Endothelial cell of umbilical vein (primary cell): ENCODE measurements around the gene CTBP2. TPM values are rescaled to one million over a fixed set of nuclear protein-coding genes. Genes with fewer than 3 reads are reported as not detected.

Source experiments
- BruUV-seq: library from RNA; stranded (reverse); fragments of 400-500 nt; replicated peaks from 2 replicates; lab custom pipeline; 2021; lab: Mats Ljungman, UMichigan
- CTCF ChIA-PET: fragments of 300-600, 350-600 bp; sonication (Branson Sonifier 250); formaldehyde crosslinking; loops from one replicate; lab custom pipeline; 2021; ENCODE audit warnings: antibody characterized with exemption, inconsistent platforms; lab: Charles Lee
- POLR2A ChIA-PET: fragments of 300-600, 350-600 bp; sonication (Branson Sonifier 250); formaldehyde crosslinking; loops from one replicate; lab custom pipeline; 2021; ENCODE audit warnings: antibody characterized with exemption, inconsistent platforms; lab: Charles Lee
- DNase-seq: peaks from one replicate; pipeline ENCODE4 v3.0.0-alpha.2; 2011; ENCODE audit warnings: low read depth, low spot score
- FAIRE-seq: peaks from 2 replicates; lab custom pipeline; 2011; peaks lifted over from hg19 to GRCh38; lab: Jason Lieb, UNC
- H2AFZ ChIP-seq: 2 replicates; pipeline ENCODE4 v1.6.0; 2012; ENCODE audit warnings: low read depth, low read length, control low read depth, inconsistent platforms
- H3K27ac ChIP-seq: 2 replicates; pipeline ENCODE4 v1.5.1; 2011; ENCODE audit warnings: low read depth, mild to moderate bottlenecking, control low read depth, low read length, moderate library complexity; ENCODE audit not compliant: insufficient read depth
- H3K27me3 ChIP-seq, 2 experiments: 2 replicates each; pipeline versions ENCODE4 v1.6.0 to v1.6.1; 2011; ENCODE audit warnings: low read length in 2 of 2, mixed read lengths in 1 of 2; ENCODE audit not compliant: control insufficient read depth in 2 of 2, insufficient read depth in 2 of 2
- H3K36me3 ChIP-seq, 2 experiments: 2 replicates in 1 of 2; 3 replicates in 1 of 2; pipeline ENCODE4 v1.5.1; 2011; ENCODE audit warnings: low read length in 2 of 2, mild to moderate bottlenecking in 1 of 2, moderate library complexity in 1 of 2; ENCODE audit not compliant: control insufficient read depth in 2 of 2, insufficient read depth in 2 of 2; ENCODE audit errors: extremely low read depth in 1 of 2
- H3K4me1 ChIP-seq: 3 replicates; pipeline ENCODE4 v1.5.1; 2011; ENCODE audit warnings: mild to moderate bottlenecking, low read length; ENCODE audit not compliant: control insufficient read depth, insufficient read depth; ENCODE audit errors: extremely low read depth
- H3K4me2 ChIP-seq: 2 replicates; pipeline ENCODE4 v1.6.1; 2011; ENCODE audit warnings: low read length, control low read depth, mixed read lengths; ENCODE audit not compliant: insufficient read depth
- H3K4me3 ChIP-seq, 3 experiments: fragments of 200-600 bp in 1 of 3; sonication (generic), shearing (Covaris generic) in 1 of 3; replicated peaks in 1 of 3; 2 replicates each; pipeline ENCODE4 v1.5.1; 2011 to 2016; ENCODE audit warnings: control low read depth in 3 of 3, low read length in 3 of 3, mild to moderate bottlenecking in 2 of 3, inconsistent platforms in 1 of 3, low read depth in 1 of 3, moderate library complexity in 1 of 3; ENCODE audit not compliant: insufficient read depth in 1 of 3
- H3K79me2 ChIP-seq: 2 replicates; pipeline ENCODE4 v1.6.0; 2012; ENCODE audit warnings: low read length, inconsistent platforms; ENCODE audit not compliant: control insufficient read depth, insufficient read depth
- H3K9ac ChIP-seq: replicated peaks from 2 replicates; pipeline ENCODE3; 2011; ENCODE audit warnings: low read length, control low read depth; ENCODE audit not compliant: insufficient read depth; ENCODE audit errors: extremely low read depth
- H3K9me1 ChIP-seq: replicated peaks from 3 replicates; pipeline ENCODE4 v1.6.0; 2011; ENCODE audit warnings: mild to moderate bottlenecking, low read length; ENCODE audit not compliant: control insufficient read depth, insufficient read depth; ENCODE audit errors: extremely low read depth
- H3K9me3 ChIP-seq: replicated peaks from 2 replicates; pipeline ENCODE4 v1.5.1; 2012; ENCODE audit warnings: low read length, inconsistent platforms; ENCODE audit not compliant: control insufficient read depth, insufficient read depth
- H4K20me1 ChIP-seq: replicated peaks from 2 replicates; pipeline ENCODE3; 2011; ENCODE audit warnings: mild to moderate bottlenecking, low read length; ENCODE audit not compliant: control insufficient read depth, insufficient read depth; ENCODE audit errors: extremely low read depth
- CTCF ChIP-seq, 2 donors: IDR thresholded peaks; 1 replicate in 1 of 2; 2 replicates in 1 of 2; pipeline ENCODE4 v1.5.1; 2011; ENCODE audit warnings: low read length in 2 of 2, mild to moderate bottlenecking in 2 of 2, moderate library complexity in 2 of 2, control low read depth in 1 of 2, inconsistent platforms in 1 of 2, low read depth in 1 of 2; ENCODE audit not compliant: insufficient read depth in 1 of 2; ENCODE audit errors: extremely low read depth in 1 of 2
- EZH2 ChIP-seq: IDR thresholded peaks from 2 replicates; pipeline ENCODE4 v1.6.1; 2012; ENCODE audit warnings: borderline replicate concordance, low read depth, mild to moderate bottlenecking, moderate library complexity, low read length, inconsistent platforms; ENCODE audit not compliant: severe bottlenecking
- FOS ChIP-seq: IDR thresholded peaks from 2 replicates; pipeline ENCODE4 v1.6.1; 2011; ENCODE audit warnings: mild to moderate bottlenecking, low read length, moderate library complexity, borderline replicate concordance; ENCODE audit not compliant: insufficient read depth
- GATA2 ChIP-seq: IDR thresholded peaks from 2 replicates; pipeline ENCODE4 v1.7.0; 2011; ENCODE audit warnings: low read depth, mild to moderate bottlenecking, moderate library complexity, mixed read lengths, low read length; ENCODE audit not compliant: insufficient read length, insufficient read depth
- JUN ChIP-seq: IDR thresholded peaks from 2 replicates; pipeline ENCODE4 v1.6.1; 2011; ENCODE audit warnings: borderline replicate concordance, low read depth; ENCODE audit not compliant: insufficient read length, insufficient read depth
- MYC ChIP-seq: IDR thresholded peaks from one replicate; pipeline ENCODE4 v1.6.1; 2011; ENCODE audit warnings: mild to moderate bottlenecking, low read depth, low read length
- POLR2A ChIP-seq: IDR thresholded peaks from 2 replicates; pipeline ENCODE4 v1.6.1; 2012; ENCODE audit warnings: low read depth, mild to moderate bottlenecking, control low read depth, low read length
- POLR2AphosphoS5 ChIP-seq: IDR thresholded peaks from 2 replicates; pipeline ENCODE4 v1.6.1; 2012; ENCODE audit warnings: low read depth, mild to moderate bottlenecking, control low read depth, low read length, moderate library complexity; ENCODE audit not compliant: insufficient read depth
- dilution Hi-C: fragments of 300-500 bp; cut with MboI; formaldehyde crosslinking; loops from one replicate; pipeline ENCODE4 v1.15.0; 2019; ENCODE audit warnings: low sequenced_read_pairs; ENCODE audit not compliant: extremely low pct_ligation_motif_present
- intact Hi-C: fragments of 100-400 bp; cut with micrococcal nuclease; formaldehyde crosslinking; loops from one replicate; pipeline ENCODE4 v1.10.0; 2022
- polyA plus RNA-seq, 4 experiments: library from polyadenylated mRNA; depleted of rRNA in 3 of 4; stranded (reverse) in 3 of 4; unstranded in 1 of 4; fragments of >200 nt; gene quantifications; 2 replicates each; pipeline versions ENCODE4 v1.2.1 to v1.2.3, GENCODE V29; 2011 to 2012; ENCODE audit warnings: missing spikeins in 1 of 4
- total RNA-seq: library from RNA; stranded (reverse); gene quantifications from 2 replicates; pipeline ENCODE4 v1.2.3, GENCODE V29; 2021
- TF ChIP-seq, protein P1 (sequence below): IDR thresholded peaks from 2 replicates; pipeline ENCODE4 v1.6.1; 2011; ENCODE audit not compliant: insufficient read depth, insufficient read length

CTBP2 gene
- total and polyA plus RNA-seq, 2 donors (not counting 3 experiments of a cell fraction or from before 2014, with no cell fraction given) = 118 to 128 TPM

DNA sequence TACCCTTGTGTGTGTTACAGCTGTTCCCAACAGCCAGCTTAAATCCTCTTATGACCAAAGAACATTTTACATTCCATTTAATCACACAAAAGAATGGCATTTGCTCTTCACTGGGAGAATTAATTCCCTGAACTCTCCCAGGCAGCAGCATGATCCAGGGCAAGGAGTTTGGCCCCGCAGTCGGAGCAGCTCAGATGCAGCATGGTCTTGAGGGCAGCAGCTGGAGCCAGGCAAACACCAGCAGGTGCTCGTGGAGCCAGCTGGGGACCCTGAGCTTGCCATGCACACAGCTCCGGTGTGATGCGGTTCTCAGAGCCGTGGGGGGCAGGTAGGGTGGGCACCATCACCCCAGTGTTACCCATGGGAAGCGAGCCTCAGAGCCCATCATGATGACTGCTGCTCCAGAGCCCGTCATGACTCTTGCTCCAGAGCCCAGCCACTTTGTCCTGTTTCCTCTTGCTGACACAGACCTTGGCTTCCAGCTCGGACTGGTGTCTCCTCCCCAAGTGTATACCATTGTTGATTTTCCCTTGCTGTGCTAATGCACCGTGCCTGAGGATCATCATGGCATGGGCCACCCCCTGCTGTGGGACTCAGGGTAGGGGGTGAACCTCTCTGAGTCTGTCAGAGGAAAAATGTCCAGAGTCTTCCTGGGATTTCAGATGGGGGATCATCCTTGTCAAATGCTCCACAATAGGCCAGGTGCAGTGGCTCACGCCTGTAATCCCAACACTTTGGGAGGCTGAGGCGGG is 142.6 kb downstream of the CTBP2 start:
- Histone ChIP-seq H3K4me2 (no peak overlapping the region), H3K27ac (no peak overlapping the region), H3K9me1 (no peaks in the 10 kb centered on the region), H3K9me3 (no peaks in the 10 kb centered on the region), H3K36me3 (peaks cover 3 to 38% of the 10 kb centered on the region in 2 experiments), H3K27me3 (no peaks in the 10 kb centered on the region), H4K20me1 (no peaks in the 10 kb centered on the region), H3K9ac (no peak overlapping the region), H3K4me3 (no peak overlapping the region), H3K79me2 (peaks cover 81% of the 10 kb centered on the region), H3K4me1 (no peaks in the 10 kb centered on the region), H2AFZ (no peak overlapping the region)
- DNase-seq (no peak), FAIRE-seq (no peak)
- dilution Hi-C loops = no loop called here
- intact Hi-C loops = no loop called here
- BruUV-seq = no TSS peak
- TF ChIP-seq JUN (no peak), CTCF (IDR thresholded peaks at IDR 0.05; ENCODE audit: extremely low read depth in 1 of 2, insufficient read depth in 1 of 2, low read depth in 1 of 2, low read length in 2 of 2) (no peak), EZH2 (no peak), POLR2A (no peak), GATA2 (no peak), FOS (no peak), MYC (no peak), POLR2AphosphoS5 (no peak)
- TF ChIP-seq, protein P1, sequence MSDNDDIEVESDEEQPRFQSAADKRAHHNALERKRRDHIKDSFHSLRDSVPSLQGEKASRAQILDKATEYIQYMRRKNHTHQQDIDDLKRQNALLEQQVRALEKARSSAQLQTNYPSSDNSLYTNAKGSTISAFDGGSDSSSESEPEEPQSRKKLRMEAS = no peak
- ChIA-PET CTCF (interaction anchor here (1.2 to 1.3 kb wide), 3 partner anchors 30 to 55 kb away, joined by 5 read pairs; no protein-coding TSS in a partner anchor), POLR2A (no interaction called here)
